22Rv1 (cell line): Measurements from ENCODE around the gene RNFT2.
"Not testable (repeated sequence)": the region's sequence is repeated elsewhere in the genome, so short reads cannot be mapped to it uniquely, and the experiment has no call there.

Experiments
- H3K27ac ChIP-seq: fragments of 450-650 bp; 2 replicates; pipeline ENCODE4 v1.5.1; 2017
- ZFX ChIP-seq: fragments of 450-650 bp; IDR thresholded peaks from 2 replicates; pipeline ENCODE4 v1.6.1; 2017; ENCODE audit warnings: antibody characterized with exemption, borderline replicate concordance
- TF ChIP-seq, protein P1 (sequence below): fragments of 450-650 bp; IDR thresholded peaks from 2 replicates; pipeline ENCODE4 v1.5.1; 2017; ENCODE audit warnings: mild to moderate bottlenecking

RNFT2 gene

DNA sequence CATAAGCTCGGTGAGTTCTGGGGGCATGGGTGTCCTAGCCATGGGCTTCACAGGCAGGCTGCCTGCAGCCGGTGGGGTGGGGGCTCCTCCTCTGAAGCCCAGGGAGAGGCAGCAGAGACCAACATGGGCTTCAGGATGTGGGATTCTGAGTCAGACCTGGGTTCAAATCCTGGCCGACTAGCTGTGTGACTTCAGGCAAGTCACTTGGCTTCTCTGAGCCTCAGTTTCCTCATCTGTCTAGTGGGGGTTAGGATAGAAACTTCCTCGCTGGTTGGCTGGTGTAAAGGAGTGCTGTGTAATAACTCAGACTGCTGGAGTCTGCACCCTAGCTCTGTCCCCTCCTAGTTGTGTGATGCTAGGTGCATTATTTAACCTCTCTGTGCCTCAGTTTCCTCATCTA is 12.2 kb downstream of the RNFT2 start:
- no peak overlapping the region for H3K27ac ChIP-seq
- no peak for TF ChIP-seq ZFX
- TF ChIP-seq, protein P1, sequence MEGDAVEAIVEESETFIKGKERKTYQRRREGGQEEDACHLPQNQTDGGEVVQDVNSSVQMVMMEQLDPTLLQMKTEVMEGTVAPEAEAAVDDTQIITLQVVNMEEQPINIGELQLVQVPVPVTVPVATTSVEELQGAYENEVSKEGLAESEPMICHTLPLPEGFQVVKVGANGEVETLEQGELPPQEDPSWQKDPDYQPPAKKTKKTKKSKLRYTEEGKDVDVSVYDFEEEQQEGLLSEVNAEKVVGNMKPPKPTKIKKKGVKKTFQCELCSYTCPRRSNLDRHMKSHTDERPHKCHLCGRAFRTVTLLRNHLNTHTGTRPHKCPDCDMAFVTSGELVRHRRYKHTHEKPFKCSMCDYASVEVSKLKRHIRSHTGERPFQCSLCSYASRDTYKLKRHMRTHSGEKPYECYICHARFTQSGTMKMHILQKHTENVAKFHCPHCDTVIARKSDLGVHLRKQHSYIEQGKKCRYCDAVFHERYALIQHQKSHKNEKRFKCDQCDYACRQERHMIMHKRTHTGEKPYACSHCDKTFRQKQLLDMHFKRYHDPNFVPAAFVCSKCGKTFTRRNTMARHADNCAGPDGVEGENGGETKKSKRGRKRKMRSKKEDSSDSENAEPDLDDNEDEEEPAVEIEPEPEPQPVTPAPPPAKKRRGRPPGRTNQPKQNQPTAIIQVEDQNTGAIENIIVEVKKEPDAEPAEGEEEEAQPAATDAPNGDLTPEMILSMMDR, result no peak

DNA sequence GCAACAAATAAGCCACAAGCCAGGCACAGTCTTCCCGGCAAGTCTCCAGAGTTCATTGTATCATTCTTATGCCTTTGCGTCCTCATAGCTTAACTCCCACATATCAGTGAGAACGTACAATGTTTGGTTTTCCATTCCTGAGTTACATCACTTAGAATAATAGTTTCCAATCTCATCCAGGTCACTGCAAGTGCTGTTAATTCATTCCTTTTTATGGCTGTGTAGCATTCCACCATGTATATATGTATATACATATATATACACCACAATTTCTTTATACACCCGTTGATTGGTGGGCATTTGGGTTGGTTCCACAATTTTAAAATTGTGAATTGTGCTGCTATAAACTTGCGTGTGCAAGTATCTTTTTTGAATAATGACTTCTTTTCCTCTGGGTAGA is 16.0 kb downstream of the RNFT2 start:
- H3K27ac ChIP-seq, result not testable (repeated sequence)

DNA sequence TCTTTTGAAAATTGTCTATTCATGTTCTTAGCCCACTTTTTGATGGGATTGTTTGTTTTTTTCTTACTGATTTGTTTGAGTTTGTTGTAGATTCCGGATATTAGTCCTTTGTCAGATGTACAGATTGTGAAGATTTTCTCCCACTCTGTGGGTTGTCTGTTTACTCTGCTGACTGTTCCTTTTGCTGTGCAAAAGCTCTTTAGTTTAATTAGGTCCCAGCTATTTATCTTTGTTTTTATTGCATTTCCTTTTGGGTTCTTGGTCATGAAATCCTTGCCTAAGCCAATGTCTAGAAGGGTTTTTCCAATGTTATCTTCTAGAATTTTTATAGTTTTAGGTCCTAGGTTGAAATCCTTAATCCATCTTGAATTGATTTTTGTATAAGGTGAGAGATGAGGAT is 16.7 kb downstream of the RNFT2 start:
- H3K27ac ChIP-seq, result not testable (repeated sequence)

DNA sequence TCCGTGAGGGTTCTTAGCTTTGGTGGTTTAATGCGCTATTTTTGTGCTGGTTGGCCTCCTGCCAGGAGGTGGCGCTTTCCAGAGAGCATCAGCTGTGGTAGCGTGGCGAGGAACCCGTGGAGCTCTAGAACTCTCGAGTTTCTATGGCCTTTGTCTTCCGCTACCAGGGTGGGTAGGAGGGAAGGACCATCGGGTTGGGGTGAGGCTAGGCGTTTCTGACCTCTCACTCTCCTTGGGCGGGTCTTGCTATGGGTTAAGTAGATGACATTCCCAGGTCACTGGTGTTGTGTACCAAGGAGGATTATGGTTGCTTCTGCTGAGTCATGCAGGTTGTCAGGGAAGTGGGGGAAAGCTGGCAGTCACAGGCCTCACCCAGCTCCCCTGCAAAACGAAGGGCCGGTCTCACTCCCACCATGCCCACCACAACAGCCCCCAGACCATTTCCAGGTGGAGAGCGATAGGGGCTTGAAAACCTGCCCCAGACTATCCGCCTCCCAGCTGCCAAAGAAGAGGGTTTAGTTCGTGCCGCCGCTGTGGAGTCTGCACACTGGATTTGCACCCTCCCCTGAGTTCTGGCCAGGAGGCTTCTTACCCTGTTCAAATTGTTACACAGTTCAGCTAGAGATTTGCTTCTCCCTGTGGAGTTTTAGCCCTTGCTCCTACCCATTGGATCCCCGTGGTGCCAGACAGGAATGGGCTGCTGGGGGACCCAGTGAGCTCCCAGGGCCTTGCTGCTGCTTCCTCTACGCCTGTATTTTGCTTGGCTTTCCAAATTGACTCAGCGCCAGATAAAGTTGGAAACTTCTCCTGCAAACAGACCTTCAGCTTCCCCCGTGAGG is 21.9 kb downstream of the RNFT2 start:
- no peak overlapping the region for H3K27ac ChIP-seq
- no peak for TF ChIP-seq ZFX
- TF ChIP-seq, protein P1, result peak; percentile 47

DNA sequence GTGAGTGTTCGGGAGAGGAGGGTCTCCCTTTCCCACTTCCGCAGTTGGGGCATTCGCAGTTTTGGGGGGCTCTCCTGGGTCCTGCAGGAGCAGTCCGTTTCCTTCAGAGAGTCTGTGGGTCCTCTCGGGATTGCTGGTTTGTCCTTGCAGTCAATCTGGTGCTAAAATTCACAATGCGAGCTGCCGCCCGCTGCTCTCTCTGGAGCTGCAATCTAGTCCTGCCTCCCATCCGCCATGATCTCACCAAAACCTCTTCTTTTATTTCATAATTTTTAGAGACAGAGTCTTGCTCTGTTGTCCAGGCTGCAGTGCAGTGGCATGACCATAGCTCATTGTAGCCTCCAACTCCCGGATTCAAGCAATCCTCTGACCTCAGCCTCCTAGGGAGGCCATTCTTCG is 22.5 kb downstream of the RNFT2 start:
- TF ChIP-seq, protein P1, result no peak
- no peak for TF ChIP-seq ZFX
- H3K27ac ChIP-seq, result no peak overlapping the region

DNA sequence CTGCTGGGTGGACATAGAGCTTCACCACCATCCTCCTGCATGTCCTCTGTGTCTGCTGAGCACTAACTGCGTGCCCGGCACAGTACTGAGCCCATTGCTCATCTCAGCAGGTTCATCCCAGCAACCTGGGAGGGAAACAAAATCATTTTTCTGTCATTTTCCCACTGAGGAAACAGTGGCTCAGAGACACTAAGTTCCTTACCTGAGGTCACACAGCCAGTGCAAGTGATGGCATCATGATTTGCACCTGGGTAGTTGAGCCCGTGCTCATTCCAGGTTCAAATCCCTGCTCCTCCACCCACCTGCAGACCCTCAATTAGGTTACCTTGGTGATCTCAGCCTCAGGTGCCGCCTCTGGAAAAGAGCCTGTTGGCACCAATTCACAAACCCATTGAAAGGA is 23.4 kb downstream of the RNFT2 start:
- TF ChIP-seq, protein P1, result no peak
- TF ChIP-seq ZFX, result no peak
- no peak overlapping the region for H3K27ac ChIP-seq

DNA sequence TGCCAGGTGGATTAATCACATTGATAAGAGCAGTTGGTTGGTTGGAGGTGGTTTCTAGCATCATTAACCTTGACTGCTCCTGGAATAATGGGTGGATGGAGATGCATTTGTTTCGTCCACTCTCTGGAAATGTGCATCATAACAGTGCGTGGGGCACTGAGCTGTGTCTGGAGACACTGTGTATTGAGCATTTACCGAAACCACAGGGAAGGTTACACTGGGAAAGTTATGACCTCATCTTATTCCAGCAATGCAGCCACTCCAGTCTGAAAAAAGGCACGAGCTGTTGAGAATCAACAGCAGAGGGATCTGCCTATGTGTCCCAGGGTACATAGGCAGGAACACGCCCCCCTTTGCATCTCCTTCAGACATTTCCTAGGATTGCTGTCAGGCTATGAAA is 27.2 kb downstream of the RNFT2 start:
- no peak for TF ChIP-seq ZFX
- TF ChIP-seq, protein P1, result no peak

DNA sequence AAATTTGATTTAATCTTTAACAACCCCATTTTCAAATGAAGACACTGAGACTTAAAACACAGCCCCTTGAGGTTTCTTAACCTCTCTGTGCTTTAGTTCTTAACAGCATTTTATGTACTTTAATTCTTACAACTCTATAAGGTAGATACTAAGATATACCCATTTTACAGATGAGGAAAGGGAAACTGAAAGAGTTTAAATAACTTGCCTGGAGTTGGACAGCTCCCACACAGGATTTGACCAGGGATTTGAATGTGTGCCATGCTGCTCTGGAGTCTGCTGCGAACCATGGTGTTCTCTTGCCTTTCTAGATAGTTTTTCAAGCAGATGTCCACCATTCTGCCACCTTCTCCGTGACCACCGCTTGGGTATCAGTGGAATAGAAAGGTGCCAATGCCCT is 28.2 kb downstream of the RNFT2 start:
- TF ChIP-seq ZFX, result no peak
- TF ChIP-seq, protein P1, result no peak

More for the DNA sequence above, 27.2 kb downstream of the RNFT2 start:
- no peak overlapping the region for H3K27ac ChIP-seq

More for the DNA sequence above, 28.2 kb downstream of the RNFT2 start:
- no peak overlapping the region for H3K27ac ChIP-seq
